Adrenal gland (tissue), 12 donors: ENCODE results near the gene AK6. TPM values are rescaled to one million over a fixed set of nuclear protein-coding genes. Genes with fewer than 3 reads are reported as not detected.
A peak's percentile ranks its signal among the peaks of the same experiment; 100 is the strongest.
"Not testable (repeated sequence)": the region's sequence is repeated elsewhere in the genome, so short reads cannot be mapped to it uniquely, and the experiment has no call there.

Experiments
- DNase-seq, 7 donors: peaks; one replicate each; pipeline ENCODE4 v3.0.0-alpha.2; 2019 to 2020
- H3K27ac ChIP-seq, 5 donors: fragments of 200-600 bp; sonication (generic) in 4 of 5; 1 replicate in 3 of 5; 2 replicates in 2 of 5; pipeline versions ENCODE4 v1.5.1 to v1.8.0; 2016 to 2020; ENCODE audit warnings: mild to moderate bottlenecking in 1 of 5
- H3K27me3 ChIP-seq: fragments of 200-600 bp; 2 replicates; pipeline ENCODE4 v1.8.0; 2021
- H3K36me3 ChIP-seq, 2 donors: fragments of 200-600 bp; replicated peaks in 1 of 2; 1 replicate in 1 of 2; 2 replicates in 1 of 2; pipeline versions ENCODE4 v1.5.1 to v1.8.0; 2018 to 2022
- H3K4me1 ChIP-seq, 2 donors: fragments of 200-600 bp; replicated peaks in 1 of 2; 1 replicate in 1 of 2; 2 replicates in 1 of 2; pipeline versions ENCODE4 v1.5.1 to v1.8.0; 2018 to 2021
- H3K4me3 ChIP-seq, 4 donors: fragments of 200-600 bp; sonication (generic) in 3 of 4; one replicate each; pipeline ENCODE4 v1.5.1; 2016 to 2018
- H3K9me3 ChIP-seq, 3 donors: fragments of 200-600 bp; sonication (generic) in 1 of 3; replicated peaks in 1 of 3; 1 replicate in 2 of 3; 2 replicates in 1 of 3; pipeline versions ENCODE4 v1.5.1 to v1.8.0; 2016 to 2021
- CTCF ChIP-seq, 6 experiments: fragments of 450-650 bp in 4 of 6; fragments of 200-600 bp in 2 of 6; sonication (generic) in 1 of 6; IDR thresholded peaks; 1 replicate in 5 of 6; 2 replicates in 1 of 6; pipeline versions ENCODE4 v1.5.1 to v1.8.0; 2016 to 2021; ENCODE audit warnings: antibody characterized with exemption in 6 of 6, mild to moderate bottlenecking in 2 of 6, moderate library complexity in 1 of 6
- POLR2A ChIP-seq, 2 donors: fragments of 450-650 bp; IDR thresholded peaks; one replicate each; pipeline ENCODE4 v1.6.1; 2017; ENCODE audit warnings: antibody characterized with exemption in 2 of 2, mild to moderate bottlenecking in 2 of 2, moderate library complexity in 1 of 2
- WGBS, 4 donors: extraction: QIAGEN DNeasy Blood & Tissue Kit in 2 of 4; methylation state at CpG; one replicate each; pipeline versions ENCODE4 v1.1.5 to v1.1.7; 2013 to 2017; 5-methylcytosine and 5-hydroxymethylcytosine counted together
- intact Hi-C, 2 donors: fragments of 100-400 bp; cut with DNase I; formaldehyde crosslinking; loops; one replicate each; pipeline versions ENCODE4 v1.14.1 to v1.15.0; 2022 to 2023
- polyA plus RNA-seq, 3 donors: library from polyadenylated mRNA; stranded (reverse); fragments of 200-250 nt in 2 of 3; fragments of 350-450 nt in 1 of 3; fragmentation: Illumina TruSeq in 1 of 3; extraction: RNeasy Lipid Tissue Mini Kit (QIAGEN cat#74804) in 1 of 3; gene quantifications; one replicate each; pipeline ENCODE4 v1.2.3, GENCODE V29; 2013 to 2014
- total RNA-seq, 9 donors: library from RNA; depleted of rRNA in 4 of 9; stranded (reverse); fragments of >200 nt in 4 of 9; fragments of 120-200 nt in 1 of 9; fragmentation: NEBNext Ultra II Directional in 1 of 9; extraction: Animal tissue kit (Norgen Biotek cat#: 25700) in 1 of 9; gene quantifications; one replicate each; pipeline versions ENCODE4 v1.1.0 to v1.2.4, GENCODE V29; 2013 to 2023
- donor health status: healthy with polysubstance abuse.
- donor health status: Bipolar disorder and iron deficiency.
- donor health status: DM: yes; HTN: yes; CAD: no.
- donor health status: DM: no; HTN: no; CAD: no.
- donor health status: DM: no; HTN: no; CAD: no.
- donor health status: DM: yes; HTN: yes; CAD: no.

AK6 gene
- total and polyA plus RNA-seq, 12 donors: 9.6 to 190 (median 54.7) TPM

GRCh38 chr5:69378376-69378775 is 9.1 kb upstream of the AK6 start:
- Histone ChIP-seq H3K36me3 (peaks cover 0 to 70% of the 10 kb centered on the region in 2 donors), H3K4me3 (no peak overlapping the region), H3K27me3 (no peaks in the 10 kb centered on the region), H3K9me3 (no peaks in the 10 kb centered on the region), H3K4me1 (no peaks in the 10 kb centered on the region), H3K27ac (no peak overlapping the region)
- intact Hi-C loops: no loop called here
- DNase-seq: no peak
- TF ChIP-seq CTCF (IDR thresholded peaks at IDR 0.05) (no peak), POLR2A (IDR thresholded peaks at IDR 0.05) (no peak)

- peaks cover 0 to 43% of the 10 kb centered on the region in 2 donors for H3K36me3 ChIP-seq
- peaks cover 6 to 24% of the 10 kb centered on the region in 2 donors for H3K4me1 ChIP-seq
- DNase-seq: no peak
Measured at GRCh38 chr5:69374911-69375446, 5.7 kb upstream of the AK6 start.

GRCh38 chr5:69372394-69372793 is 3.1 kb upstream of the AK6 start:
- H3K36me3 ChIP-seq: peaks cover 0 to 24% of the 10 kb centered on the region in 2 donors
- WGBS, 4 donors: 95 to 99% (median 95%) methylated on average over 5 of the region's 5 CpGs
- DNase-seq: no peak
- TF ChIP-seq POLR2A (IDR thresholded peaks at IDR 0.05): no peak
- no peak for TF ChIP-seq CTCF (IDR thresholded peaks at IDR 0.05)
- H3K4me1 ChIP-seq: peaks cover 13 to 36% of the 10 kb centered on the region in 2 donors
- no peaks in the 10 kb centered on the region for H3K27me3 ChIP-seq
- intact Hi-C loops: no loop called here
- no peak overlapping the region for H3K4me3 ChIP-seq
- H3K9me3 ChIP-seq: no peaks in the 10 kb centered on the region
- H3K27ac ChIP-seq: no peak overlapping the region

More at GRCh38 chr5:69374911-69375446, 5.7 kb upstream of the AK6 start:
- 91 to 96% (median 94%) methylated on average over 4 of the region's 4 CpGs for WGBS, 4 donors
- intact Hi-C loops: no loop called here
- Histone ChIP-seq H3K9me3 (no peaks in the 10 kb centered on the region), H3K27me3 (no peaks in the 10 kb centered on the region), H3K4me3 (no peak overlapping the region), H3K27ac (no peak overlapping the region)
- TF ChIP-seq CTCF (IDR thresholded peaks at IDR 0.05): no peak
- no peak for TF ChIP-seq POLR2A (IDR thresholded peaks at IDR 0.05)

- intact Hi-C loops, H3K27ac ChIP-seq, H3K9me3 ChIP-seq, DNase-seq, H3K27me3 ChIP-seq: not testable (repeated sequence)
- Histone ChIP-seq H3K4me3 (peak overlapping the region in 3 of 4 donors; percentile 74 to 96 (median 86)), H3K36me3 (peaks cover 0 to 29% of the 10 kb centered on the region in 2 donors), H3K4me1 (peaks cover 13 to 36% of the 10 kb centered on the region in 2 donors)
- WGBS, 4 donors: 2 to 6% (median 2%) methylated on average over 16 of the region's 16 CpGs
Measured at GRCh38 chr5:69370335-69370734, 1.0 kb upstream of the AK6 start.
